ENCODE measurements around the gene CLCN2.

Gene CLCN2

DNA sequence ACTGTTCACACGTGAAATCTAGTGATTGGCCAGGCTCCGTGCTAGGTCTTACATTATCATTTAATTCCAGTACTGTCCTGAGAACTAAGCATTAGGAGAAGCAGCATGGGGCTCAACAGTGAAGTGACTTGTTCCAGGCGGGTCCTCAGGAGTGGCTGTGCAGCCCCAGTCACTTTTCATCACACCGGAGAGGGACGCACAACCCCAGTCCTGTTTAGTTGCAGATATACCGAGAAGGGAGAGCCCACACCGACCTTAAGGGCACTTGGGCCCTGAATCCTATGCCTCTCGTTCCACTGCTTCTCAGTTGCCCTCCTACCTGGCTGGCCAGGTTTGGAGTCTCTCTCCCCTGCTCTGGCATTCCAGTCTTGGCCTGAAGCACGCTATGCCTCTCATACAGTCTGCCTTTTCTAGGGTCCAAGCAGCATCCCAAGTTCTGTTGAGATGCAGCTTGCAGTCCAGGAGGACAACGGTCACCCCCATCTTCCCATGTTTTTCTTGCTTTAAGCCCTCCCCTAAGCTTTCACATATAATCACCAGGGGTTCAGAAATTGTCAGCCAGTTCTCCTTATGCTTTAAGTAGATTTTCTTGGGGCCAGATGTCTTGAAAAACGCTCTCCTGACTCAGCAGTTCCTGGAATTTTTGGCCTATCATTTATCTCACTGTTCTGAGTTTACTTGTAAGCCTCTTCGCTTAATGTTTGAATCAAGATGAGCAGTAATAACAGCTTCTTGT, 13.9 kb downstream of the CLCN2 start:
- DNase-seq: no peak

DNA sequence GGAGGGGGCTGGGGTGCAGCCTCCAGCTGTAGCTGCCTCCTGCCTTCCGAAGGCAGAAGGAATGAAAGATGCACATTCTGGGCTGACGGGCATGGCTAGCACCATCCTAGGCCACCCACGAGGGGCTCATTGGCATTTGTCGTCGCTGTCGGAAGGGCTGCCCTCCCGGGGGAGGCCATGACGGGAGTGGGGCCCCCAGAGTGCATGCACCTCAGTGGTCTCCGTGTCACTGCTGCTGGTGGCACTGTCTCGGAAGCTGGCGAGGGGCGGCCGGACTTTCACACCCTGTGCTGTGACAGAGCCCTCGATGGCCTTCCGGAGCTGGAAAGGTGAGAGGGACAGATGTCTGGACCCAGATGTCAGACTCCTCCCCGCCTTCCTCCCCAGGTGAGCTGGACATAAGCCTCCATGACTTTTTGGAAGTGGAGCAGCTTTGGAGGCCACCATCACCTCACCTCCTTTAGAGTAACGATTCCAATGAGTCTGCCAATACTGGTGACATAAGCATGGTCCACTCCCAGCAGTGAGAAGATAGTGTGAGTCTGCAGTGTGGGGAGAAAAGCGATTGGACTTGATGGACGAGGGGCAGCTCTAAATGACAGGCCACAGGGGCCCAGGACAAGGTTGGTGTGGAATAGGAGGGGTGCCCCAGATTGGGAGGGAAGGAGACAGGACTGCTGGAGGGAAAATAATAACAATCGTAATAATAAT, 14.8 kb downstream of the CLCN2 start:
- no peak for DNase-seq

DNA sequence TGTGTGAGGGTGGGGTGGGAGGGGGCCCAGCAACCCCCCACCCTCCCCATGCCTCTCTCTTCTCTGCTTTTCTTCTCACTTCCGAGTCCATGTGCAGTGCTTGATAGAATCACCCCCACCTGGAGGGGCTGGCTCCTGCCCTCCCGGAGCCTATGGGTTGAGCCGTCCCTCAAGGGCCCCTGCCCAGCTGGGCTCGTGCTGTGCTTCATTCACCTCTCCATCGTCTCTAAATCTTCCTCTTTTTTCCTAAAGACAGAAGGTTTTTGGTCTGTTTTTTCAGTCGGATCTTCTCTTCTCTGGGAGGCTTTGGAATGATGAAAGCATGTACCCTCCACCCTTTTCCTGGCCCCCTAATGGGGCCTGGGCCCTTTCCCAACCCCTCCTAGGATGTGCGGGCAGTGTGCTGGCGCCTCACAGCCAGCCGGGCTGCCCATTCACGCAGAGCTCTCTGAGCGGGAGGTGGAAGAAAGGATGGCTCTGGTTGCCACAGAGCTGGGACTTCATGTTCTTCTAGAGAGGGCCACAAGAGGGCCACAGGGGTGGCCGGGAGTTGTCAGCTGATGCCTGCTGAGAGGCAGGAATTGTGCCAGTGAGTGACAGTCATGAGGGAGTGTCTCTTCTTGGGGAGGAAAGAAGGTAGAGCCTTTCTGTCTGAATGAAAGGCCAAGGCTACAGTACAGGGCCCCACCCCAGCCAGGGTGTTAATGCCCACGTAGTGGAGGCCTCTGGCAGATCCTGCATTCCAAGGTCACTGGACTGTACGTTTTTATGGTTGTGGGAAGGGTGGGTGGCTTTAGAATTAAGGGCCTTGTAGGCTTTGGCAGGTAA, 15.9 kb downstream of the CLCN2 start:
- DNase-seq: peak in 54 of 56 donors; percentile 17 to 93 (median 80)

DNA sequence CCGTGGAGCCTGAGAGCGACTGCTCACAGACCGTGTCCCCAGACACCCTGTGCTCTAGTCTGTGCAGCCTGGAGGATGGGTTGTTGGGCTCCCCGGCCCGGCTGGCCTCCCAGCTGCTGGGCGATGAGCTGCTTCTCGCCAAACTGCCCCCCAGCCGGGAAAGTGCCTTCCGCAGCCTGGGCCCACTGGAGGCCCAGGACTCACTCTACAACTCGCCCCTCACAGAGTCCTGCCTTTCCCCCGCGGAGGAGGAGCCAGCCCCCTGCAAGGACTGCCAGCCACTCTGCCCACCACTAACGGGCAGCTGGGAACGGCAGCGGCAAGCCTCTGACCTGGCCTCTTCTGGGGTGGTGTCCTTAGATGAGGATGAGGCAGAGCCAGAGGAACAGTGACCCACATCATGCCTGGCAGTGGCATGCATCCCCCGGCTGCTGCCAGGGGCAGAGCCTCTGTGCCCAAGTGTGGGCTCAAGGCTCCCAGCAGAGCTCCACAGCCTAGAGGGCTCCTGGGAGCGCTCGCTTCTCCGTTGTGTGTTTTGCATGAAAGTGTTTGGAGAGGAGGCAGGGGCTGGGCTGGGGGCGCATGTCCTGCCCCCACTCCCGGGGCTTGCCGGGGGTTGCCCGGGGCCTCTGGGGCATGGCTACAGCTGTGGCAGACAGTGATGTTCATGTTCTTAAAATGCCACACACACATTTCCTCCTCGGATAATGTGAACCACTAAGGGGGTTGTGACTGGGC, 16.7 kb downstream of the CLCN2 start:
- peak in 3 of 56 donors; percentile 27 to 50 (median 35) for DNase-seq

DNA sequence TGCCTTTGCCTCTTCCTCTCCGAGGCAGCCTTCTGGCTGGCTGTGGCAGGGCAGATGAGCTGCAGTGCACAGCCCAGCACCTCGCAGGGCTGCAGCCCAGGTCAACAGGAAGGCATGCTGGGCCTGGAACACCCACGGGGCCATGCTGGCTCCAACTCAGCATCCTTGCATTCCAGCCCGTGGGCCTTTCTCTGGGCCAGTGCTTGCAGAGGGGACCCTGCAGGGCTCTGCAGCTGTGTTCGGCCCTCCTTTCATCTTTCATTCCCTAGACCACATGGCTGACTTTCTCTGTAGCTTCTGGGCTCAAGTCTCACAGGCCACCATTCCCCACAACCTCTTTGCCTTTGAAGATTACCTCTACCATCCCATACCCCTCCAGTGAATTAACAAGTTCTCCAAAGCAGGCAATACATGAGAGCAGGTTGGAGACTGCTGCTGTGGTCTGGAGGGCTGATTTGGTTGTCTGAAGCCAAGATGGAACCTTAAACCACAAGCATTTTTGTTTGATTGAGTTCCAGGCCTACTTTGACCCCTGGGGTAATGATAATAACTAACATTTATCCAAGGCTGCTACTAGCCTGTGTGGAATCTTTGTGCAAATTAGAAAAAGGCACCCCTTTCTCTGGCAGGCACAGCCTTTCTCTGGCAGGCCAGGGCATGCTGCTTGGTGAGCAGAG, 18.1 kb downstream of the CLCN2 start:
- no peak for DNase-seq

DNA sequence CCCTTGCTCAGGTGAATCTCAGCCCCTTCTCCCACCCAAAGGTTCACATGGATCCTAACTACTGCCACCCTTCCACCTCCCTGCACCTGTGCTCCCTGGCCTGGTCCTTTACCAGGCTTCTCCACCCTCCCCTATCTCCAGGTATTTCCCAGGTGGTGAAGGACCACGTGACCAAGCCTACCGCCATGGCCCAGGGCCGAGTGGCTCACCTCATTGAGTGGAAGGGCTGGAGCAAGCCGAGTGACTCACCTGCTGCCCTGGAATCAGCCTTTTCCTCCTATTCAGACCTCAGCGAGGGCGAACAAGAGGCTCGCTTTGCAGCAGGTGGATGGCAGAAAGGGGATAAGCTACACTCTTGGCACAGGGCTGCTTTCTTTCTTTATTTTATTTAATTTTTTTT, 19.5 kb downstream of the CLCN2 start:
- no peak for DNase-seq

DNA sequence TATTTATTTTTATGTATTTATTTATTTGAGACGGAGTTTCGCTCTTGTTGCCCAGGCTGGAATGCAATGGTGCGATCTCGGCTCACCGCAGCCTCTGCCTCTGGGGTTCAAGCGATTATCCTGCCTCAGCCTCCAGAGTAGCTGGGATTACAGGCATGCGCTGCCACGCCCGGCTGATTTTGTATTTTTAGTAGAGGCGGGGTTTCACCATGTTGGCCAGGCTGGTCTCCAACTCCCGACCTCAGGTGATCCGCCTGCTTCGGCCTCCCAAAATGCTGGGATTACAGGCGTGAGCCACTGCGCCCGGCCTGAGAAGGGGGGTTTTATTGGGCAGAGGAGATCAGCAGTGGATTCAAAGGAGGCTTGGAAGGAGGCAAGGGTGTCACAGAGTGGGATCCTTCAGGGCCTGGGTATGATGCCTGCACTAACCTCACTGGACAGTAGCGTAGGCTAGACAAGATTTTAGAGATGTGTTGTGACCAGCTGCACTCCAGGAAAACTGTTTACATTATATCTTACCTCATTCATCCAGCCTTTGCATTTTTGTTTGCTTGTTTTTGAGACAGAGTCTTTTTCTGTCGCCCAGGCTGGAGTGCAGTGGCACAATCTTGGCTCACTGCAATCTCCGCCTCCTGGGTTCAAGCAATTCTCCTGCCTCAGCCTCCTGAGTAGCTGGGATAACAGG, 21.8 kb downstream of the CLCN2 start:
- peak in 1 of 56 donors; percentile 27 for DNase-seq

DNA sequence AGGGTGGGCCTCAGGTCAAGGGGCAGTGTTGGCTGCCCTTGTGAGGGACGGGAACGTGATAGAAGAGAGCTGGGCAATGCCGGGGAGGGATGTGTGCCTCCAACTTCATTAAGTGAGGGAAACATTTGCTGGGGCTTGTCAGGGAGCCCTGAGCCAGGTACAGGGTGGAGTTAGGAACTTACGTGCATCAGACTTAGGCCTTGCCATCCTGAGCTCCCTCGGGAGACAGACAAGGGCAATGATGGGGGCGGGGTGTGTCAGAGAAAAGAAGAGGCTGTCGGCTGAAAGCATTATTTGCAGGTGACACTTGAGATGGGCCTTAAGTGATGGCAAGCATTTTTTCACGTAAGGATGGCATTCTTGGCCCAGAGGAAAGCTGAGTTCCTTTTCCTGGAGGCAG, 22.4 kb downstream of the CLCN2 start:
- no peak for DNase-seq

DNA sequence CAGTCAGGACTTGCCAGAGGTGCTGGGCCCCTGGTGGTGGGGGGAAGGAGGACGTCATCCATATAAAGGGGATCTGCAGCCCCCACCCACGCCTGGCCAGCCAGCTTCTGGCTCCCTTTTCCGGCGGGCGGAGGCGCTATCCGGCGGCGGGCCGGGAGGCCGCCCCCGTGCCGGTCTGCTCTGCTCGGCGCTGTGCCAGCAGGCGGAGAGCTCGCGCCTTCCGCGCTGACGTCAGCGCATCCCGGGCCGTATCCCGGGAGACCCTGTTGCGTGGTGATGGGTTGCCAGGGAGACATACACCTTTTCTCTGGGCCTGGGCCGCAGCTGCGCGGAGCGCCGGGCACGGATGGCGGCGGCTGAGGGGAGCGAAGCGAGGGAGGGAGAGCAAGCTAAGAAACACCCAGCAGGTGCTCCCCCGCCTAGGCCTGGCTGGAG, 22.9 kb downstream of the CLCN2 start:
- peak in 54 of 56 donors; percentile 34 to 93 (median 78) for DNase-seq

DNA sequence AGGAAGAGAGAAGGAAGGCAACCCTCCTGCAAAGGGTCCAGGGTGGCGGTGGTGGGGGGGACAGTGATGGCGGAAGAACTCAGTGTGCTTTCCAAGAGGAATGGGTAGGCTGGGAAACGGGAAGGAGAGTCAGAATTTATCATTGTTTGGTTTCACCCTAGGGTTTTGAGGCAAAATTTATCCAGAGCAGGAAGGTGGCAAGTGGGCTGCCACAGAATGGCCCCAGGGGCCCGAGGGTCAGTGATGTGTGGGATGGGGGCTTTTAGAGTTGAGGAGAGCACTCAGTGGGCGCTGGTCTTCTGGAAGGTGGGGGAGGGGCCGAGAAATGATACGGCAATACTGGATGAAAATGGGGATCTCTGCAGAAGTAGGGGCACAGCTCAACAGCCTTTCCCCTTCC, 23.4 kb downstream of the CLCN2 start:
- no peak for DNase-seq

DNA sequence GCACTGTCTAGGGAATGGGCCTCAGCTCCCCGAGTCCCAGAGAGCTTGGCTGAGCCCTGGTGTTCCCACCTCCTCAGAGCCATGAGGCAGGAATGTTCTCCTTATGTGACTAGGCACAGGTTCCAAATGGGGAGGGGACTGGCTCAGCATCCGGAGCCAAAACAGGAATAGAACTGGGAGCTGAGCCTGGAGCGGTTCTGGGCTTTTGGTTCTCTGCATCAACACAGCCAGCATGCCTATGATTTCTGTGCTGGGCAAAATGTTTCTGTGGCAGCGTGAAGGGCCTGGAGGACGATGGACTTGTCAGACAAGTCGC, 24.0 kb downstream of the CLCN2 start, which contains the start of gene FAM131A:
FAM131A (plus strand) TSS at position 202 of the 316 bp plus-strand sequence; CDS start at position 233, 31 bp downstream.
- peak in 49 of 56 donors; percentile 23 to 86 (median 60) for DNase-seq

DNA sequence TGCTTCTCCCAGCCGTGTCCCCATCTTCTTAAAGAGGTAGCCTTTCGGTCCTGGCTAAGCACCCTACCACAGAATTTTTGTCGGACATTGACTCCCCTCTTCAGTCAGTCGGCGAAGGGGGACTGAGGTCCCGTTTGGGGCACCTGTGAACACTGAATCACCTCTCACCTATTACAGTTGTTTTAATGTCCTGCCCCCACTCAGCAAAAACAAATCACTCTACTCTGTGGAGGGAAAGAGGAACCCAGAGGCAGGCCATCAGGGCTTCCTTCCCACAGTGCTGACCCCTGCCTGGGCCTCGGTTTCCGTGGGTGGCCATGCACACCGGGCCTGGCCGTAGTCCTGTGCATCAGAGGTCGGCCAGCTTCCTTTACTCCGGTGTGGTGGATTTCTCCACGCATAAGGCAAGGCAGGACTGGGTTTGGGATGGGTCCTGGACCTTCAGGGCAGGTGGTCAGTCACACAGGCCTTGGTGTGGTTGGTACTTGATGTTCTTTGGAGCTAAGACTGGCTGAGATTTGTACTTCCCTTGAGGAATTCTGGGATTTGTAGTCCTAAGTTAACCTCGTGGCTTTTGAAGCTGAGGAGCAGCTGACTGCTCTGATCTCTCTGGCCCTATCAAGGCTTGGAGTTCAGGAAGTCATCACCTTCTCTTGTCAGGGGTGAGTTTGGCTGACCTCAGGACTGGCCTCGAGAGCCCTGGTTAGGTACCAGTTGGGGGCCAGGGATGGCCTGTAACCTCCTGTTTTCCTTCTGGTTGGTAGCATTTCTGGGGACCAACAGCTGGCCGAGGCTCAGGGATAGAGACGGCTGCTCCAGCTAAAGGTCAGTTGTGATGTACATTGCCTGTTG, 24.6 kb downstream of the CLCN2 start:
- DNase-seq: peak in 28 of 56 donors; percentile 27 to 77 (median 54)

DNA sequence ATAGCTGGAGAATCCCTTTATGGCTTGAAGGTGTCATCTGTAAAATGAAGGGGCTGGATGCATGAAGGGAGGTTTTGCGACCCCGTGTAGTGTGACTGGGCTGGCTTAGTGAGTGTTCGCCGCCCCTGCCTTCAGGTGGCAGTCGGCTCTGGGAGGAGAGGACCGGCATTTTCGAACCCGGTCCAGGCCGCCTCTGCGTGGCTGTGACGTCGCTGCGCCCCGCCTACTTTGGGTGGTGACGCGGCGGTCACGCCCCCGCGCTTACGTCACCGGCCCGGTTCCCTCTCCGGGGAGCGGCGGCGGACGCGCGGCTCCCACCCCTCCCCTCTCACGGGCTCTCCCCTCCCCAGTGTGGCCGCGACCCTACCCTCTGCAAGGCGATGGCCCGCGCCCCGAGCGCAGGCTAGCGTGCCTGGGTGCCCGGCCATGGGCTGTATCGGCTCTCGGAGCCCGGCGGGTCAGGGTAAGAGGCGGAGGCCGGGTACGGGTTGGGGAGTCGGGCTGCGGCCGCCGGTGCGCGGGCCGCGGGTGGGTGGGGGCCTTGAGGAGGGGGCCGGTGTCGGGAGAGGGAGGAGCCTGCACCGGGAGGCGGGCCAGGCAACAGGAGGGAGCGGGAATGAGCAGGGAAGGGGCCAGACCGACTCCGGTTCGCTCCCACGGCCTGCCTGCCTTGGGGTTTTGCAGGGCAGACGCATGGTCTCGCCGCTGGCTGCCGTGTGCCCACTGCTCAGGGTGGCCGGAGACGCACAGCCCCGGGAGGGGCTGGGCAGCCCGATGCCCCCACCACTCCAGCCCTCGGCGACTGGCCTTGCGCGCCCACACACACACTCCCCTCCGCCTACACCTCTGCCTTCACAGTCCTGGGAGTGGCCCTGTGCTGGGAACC, 25.5 kb downstream of the CLCN2 start:
- DNase-seq: peak; percentile 36 to 94 (median 76)

DNA sequence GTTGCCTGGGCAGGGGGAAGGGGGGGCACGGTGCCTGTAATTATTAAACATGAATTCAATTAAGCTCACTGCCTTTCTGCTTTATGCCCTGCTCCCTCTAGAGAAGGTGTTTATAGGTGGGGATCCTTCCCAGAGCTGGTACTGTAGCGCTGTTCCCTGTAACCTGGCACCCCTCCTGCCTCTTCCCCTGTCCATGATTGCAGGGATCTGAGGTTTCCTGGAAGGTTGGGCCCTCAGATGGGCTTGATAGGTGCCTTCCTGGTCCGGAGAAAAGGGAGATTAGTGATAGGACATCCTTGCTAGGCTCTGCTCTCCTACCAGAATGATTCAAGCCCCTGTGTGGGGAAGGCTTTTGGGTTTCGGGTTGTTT, 26.1 kb downstream of the CLCN2 start:
- DNase-seq: no peak

DNA sequence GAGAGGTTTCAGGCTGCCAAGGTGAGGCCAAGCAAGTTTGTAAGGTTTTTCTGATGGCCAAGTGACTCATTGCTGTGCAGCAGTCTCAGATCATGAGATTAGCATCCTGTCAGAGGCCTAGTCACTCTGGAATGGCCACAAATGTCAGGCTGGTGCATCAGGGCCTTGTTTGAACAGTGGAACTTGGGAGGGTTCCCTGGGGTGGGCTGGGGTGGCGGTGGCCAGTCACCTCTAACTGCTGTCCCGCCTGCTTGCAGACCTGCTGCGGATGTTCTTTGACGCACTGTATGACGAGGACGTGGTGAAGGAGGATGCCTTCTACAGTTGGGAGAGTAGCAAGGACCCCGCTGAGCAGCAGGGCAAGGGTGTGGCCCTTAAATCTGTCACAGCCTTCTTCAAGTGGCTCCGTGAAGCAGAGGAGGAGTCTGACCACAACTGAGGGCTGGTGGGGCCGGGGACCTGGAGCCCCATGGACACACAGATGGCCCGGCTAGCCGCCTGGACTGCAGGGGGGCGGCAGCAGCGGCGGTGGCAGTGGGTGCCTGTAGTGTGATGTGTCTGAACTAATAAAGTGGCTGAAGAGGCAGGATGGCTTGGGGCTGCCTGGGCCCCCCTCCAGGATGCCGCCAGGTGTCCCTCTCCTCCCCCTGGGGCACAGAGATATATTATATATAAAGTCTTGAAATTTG, 26.8 kb downstream of the CLCN2 start:
- DNase-seq: no peak

DNA sequence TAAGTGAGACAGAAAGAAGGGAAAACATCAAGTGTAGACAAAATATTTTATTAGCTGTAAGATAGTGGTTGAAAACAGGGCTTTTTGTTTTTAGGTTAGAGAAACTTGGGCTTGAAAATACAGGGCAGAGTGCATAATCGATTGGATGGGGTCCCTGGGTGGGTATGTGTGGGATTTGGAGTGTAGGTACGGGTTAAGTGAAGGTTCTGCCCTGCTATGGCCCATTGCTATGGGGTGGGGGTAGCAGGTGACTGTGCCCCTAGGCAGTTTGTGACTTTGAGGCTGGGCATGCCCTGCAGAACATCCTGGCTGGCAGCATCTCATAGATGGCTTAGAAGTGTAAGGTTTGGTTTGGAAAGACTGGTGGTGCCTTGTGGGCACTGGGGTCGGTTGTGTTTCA, 27.7 kb downstream of the CLCN2 start:
- no peak for DNase-seq

DNA sequence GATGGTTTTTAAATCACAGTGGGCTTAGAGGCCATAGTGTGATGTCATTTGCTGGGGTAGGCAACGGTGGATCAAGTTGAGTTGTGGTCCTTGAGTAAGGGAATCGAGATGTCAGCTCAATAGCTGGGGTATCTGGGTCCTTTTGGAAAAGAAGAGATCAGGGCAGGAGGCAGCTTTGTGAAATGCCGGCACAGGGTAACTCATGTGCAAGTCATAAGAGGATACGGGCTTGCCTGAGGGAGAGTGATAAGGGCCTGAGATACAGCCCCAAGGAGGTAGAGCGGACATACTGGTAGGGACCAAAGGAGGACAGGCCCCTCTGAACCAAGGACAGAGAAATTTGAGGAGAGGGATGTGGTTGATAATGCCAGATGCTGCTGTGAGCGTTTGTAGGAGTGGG, 28.2 kb downstream of the CLCN2 start:
- no peak for DNase-seq
